Loucy (cell line): ENCODE data around the gene TMEM164.

ENCODE experiments used
- H2AFZ ChIP-seq: fragments of 200-600 bp; sonication (generic); 2 replicates; pipeline ENCODE4 v1.6.0; 2016; ENCODE audit warnings: antibody characterized with exemption, mild to moderate bottlenecking, low read length, moderate library complexity
- H3F3A ChIP-seq: fragments of 200-600 bp; 2 replicates; pipeline ENCODE4 v1.6.0; 2016; ENCODE audit warnings: antibody characterized with exemption, low read depth, mild to moderate bottlenecking
- H3K27me3 ChIP-seq: fragments of 200-600 bp; sonication (generic); 2 replicates; pipeline ENCODE4 v1.6.1; 2014; ENCODE audit warnings: low read length, mild to moderate bottlenecking; ENCODE audit not compliant: insufficient read depth, poor library complexity, severe bottlenecking
- H3K36me3 ChIP-seq: fragments of 200-600 bp; sonication (generic); 2 replicates; pipeline ENCODE4 v1.6.1; 2016; ENCODE audit warnings: low read length; ENCODE audit not compliant: insufficient read depth
- H3K4me1 ChIP-seq: fragments of 200-600 bp; sonication (generic); 2 replicates; pipeline ENCODE4 v1.5.1; 2014; ENCODE audit warnings: low read length, mild to moderate bottlenecking; ENCODE audit not compliant: insufficient read depth, poor library complexity, severe bottlenecking
- H3K4me2 ChIP-seq: fragments of 200-600 bp; sonication (generic); 2 replicates; pipeline ENCODE4 v1.6.0; 2014; ENCODE audit warnings: antibody characterized with exemption, low read length, low read depth, mild to moderate bottlenecking; ENCODE audit not compliant: poor library complexity, severe bottlenecking
- H3K4me3 ChIP-seq: fragments of 200-600 bp; sonication (generic); 2 replicates; pipeline ENCODE4 v1.5.1; 2014; ENCODE audit warnings: low read length, mild to moderate bottlenecking, mixed read lengths; ENCODE audit not compliant: poor library complexity, severe bottlenecking
- H3K79me2 ChIP-seq: fragments of 200-600 bp; sonication (generic); 2 replicates; pipeline ENCODE4 v1.6.1; 2014; ENCODE audit warnings: low read length; ENCODE audit not compliant: insufficient read depth
- H3K9ac ChIP-seq: fragments of 200-600 bp; sonication (generic); 2 replicates; pipeline ENCODE4 v1.6.0; 2014; ENCODE audit warnings: mild to moderate bottlenecking, low read depth, low read length, moderate library complexity; ENCODE audit not compliant: poor library complexity, severe bottlenecking
- H3K9me2 ChIP-seq: fragments of 200-600 bp; sonication (generic); replicated peaks from 2 replicates; pipeline ENCODE4 v1.6.1; 2016; ENCODE audit warnings: low read depth, low read length, mixed read lengths
- H3K9me3 ChIP-seq: fragments of 200-600 bp; sonication (generic); 2 replicates; pipeline ENCODE4 v1.6.1; 2014; ENCODE audit warnings: mild to moderate bottlenecking, antibody characterized with exemption, low read length, low read depth; ENCODE audit not compliant: insufficient read depth
- H4K20me1 ChIP-seq: fragments of 200-600 bp; sonication (generic); 2 replicates; pipeline ENCODE4 v1.6.0; 2014; ENCODE audit warnings: antibody characterized with exemption, low read length, mild to moderate bottlenecking; ENCODE audit not compliant: insufficient read depth, poor library complexity, severe bottlenecking
- EZH2phosphoT487 ChIP-seq: fragments of 200-600 bp; IDR thresholded peaks from 2 replicates; pipeline ENCODE4 v1.6.1; 2018; ENCODE audit warnings: antibody characterized with exemption, mild to moderate bottlenecking, moderate library complexity, borderline replicate concordance
- TF ChIP-seq, protein P1 (sequence below): fragments of 200-600 bp; sonication (generic); conservative IDR thresholded peaks from 2 replicates; pipeline ENCODE4 v1.5.1; 2014; ENCODE audit warnings: mild to moderate bottlenecking, antibody characterized with exemption, low read length

The TMEM164 gene

DNA sequence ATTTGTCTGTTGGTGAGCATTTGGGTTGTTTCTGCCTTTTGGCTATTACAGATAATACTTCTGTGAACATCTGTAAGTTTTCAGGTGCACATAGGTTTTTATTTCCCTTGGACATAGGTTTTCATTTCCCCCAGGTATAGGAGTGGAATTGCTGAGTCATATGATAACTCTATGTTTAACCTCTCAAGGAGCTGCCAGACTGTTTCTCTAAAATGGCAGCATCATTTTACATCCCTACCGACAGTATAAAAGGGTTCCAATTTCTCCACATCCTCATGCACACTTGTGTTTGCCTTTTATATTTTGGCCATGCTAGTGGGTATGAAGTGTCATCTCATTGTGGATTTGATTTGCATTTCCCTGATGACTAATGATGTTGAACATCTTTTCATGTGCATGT lies 53.5 kb downstream of the TMEM164 start:
- no peak overlapping the region for H3K4me2 ChIP-seq
- no peaks in the 10 kb centered on the region for H3K9me3 ChIP-seq
- no peak overlapping the region for H2AFZ ChIP-seq
- no peak overlapping the region for H3K4me3 ChIP-seq
- no peak overlapping the region for H3K9ac ChIP-seq
- peaks cover 3% of the 10 kb centered on the region for H4K20me1 ChIP-seq
- no peaks in the 10 kb centered on the region for H3K27me3 ChIP-seq
- H3F3A ChIP-seq: no peaks in the 10 kb centered on the region
- H3K9me2 ChIP-seq: no peaks in the 10 kb centered on the region
- H3K79me2 ChIP-seq: peaks cover 54% of the 10 kb centered on the region
- H3K36me3 ChIP-seq: peaks cover 25% of the 10 kb centered on the region; the same call in 1 of the 2 replicates
- TF ChIP-seq, protein P1, sequence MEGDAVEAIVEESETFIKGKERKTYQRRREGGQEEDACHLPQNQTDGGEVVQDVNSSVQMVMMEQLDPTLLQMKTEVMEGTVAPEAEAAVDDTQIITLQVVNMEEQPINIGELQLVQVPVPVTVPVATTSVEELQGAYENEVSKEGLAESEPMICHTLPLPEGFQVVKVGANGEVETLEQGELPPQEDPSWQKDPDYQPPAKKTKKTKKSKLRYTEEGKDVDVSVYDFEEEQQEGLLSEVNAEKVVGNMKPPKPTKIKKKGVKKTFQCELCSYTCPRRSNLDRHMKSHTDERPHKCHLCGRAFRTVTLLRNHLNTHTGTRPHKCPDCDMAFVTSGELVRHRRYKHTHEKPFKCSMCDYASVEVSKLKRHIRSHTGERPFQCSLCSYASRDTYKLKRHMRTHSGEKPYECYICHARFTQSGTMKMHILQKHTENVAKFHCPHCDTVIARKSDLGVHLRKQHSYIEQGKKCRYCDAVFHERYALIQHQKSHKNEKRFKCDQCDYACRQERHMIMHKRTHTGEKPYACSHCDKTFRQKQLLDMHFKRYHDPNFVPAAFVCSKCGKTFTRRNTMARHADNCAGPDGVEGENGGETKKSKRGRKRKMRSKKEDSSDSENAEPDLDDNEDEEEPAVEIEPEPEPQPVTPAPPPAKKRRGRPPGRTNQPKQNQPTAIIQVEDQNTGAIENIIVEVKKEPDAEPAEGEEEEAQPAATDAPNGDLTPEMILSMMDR: no peak
- TF ChIP-seq EZH2phosphoT487: no peak
- no peaks in the 10 kb centered on the region for H3K4me1 ChIP-seq

DNA sequence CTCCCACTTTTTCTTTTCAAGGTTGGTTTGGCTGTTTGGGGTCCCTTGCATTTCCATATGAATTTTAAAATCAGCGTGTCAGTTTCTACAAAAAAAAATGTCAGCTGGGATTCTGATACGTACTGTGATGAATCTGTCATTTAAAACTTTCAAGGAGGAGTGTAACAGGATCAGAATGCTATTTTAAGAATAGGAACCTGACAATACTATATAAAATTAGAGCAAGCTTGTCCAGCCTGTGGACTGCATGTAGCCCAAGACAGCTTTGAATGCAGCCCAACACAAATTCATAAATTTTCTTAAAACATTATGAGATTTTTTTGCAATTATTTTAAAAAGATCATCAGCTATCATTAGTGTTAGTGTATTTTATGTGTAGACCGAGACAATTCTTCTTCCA lies 56.5 kb downstream of the TMEM164 start:
- no peak overlapping the region for H3K4me2 ChIP-seq
- no peaks in the 10 kb centered on the region for H3F3A ChIP-seq
- H3K36me3 ChIP-seq: peaks cover 13% of the 10 kb centered on the region; the same call in 1 of the 2 replicates
- TF ChIP-seq, protein P1: no peak
- no peak for TF ChIP-seq EZH2phosphoT487
- H4K20me1 ChIP-seq: peaks cover 7% of the 10 kb centered on the region
- H3K9me2 ChIP-seq: no peaks in the 10 kb centered on the region
- no peak overlapping the region for H2AFZ ChIP-seq
- H3K4me1 ChIP-seq: no peaks in the 10 kb centered on the region
- H3K9ac ChIP-seq: no peak overlapping the region
- H3K79me2 ChIP-seq: peaks cover 75% of the 10 kb centered on the region
- H3K4me3 ChIP-seq: no peak overlapping the region
- H3K9me3 ChIP-seq: no peaks in the 10 kb centered on the region
- no peaks in the 10 kb centered on the region for H3K27me3 ChIP-seq

DNA sequence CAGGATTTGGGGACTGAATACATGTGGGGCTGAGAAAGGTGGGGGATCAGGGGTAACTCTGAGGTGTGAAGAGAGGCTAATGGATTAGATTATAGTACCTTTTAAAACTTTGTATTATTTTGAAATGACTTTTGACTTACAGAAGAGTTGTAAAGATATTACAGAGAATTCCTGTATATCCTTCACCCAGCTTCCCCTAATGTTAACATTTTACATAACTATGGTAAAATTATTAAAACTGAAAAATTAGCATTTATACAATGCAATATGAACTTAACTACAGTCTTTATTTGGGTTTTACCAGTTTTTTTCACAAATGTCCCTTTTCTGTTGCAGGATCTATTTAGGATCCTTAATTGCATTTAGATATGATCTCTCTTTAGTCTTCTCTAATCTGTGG lies 57.4 kb downstream of the TMEM164 start:
- no peak overlapping the region for H3K4me2 ChIP-seq

More for the DNA sequence above, 57.4 kb downstream of the TMEM164 start:
- peaks cover 12% of the 10 kb centered on the region; the same call in 1 of the 2 replicates for H3K36me3 ChIP-seq
- no peaks in the 10 kb centered on the region for H3K9me3 ChIP-seq
- H2AFZ ChIP-seq: no peak overlapping the region
- H3K4me1 ChIP-seq: no peaks in the 10 kb centered on the region
- H3K9me2 ChIP-seq: no peaks in the 10 kb centered on the region
- no peak overlapping the region for H3K9ac ChIP-seq
- TF ChIP-seq EZH2phosphoT487: no peak
- TF ChIP-seq, protein P1: no peak
- peaks cover 68% of the 10 kb centered on the region for H3K79me2 ChIP-seq
- no peaks in the 10 kb centered on the region for H3K27me3 ChIP-seq
- no peaks in the 10 kb centered on the region for H3F3A ChIP-seq
- H4K20me1 ChIP-seq: peaks cover 7% of the 10 kb centered on the region
- H3K4me3 ChIP-seq: no peak overlapping the region
